HG03439 (cell line): ENCODE results near the gene THSD7B.
"Not testable (repeated sequence)": the region's sequence is repeated elsewhere in the genome, so short reads cannot be mapped to it uniquely, and the experiment has no call there.

ENCODE experiments used
- ATAC-seq: cut with Tn5 transposase; IDR thresholded peaks from one replicate; pipeline ENCODE4 v1.9.1; 2021; ENCODE audit warnings: mild to moderate bottlenecking, moderate library complexity; ENCODE audit not compliant: unreplicated experiment

THSD7B gene

GRCh38 chr2:137023205-137023604 is 257.9 kb downstream of the THSD7B start:
- no peak for ATAC-seq

GRCh38 chr2:137031731-137032130 is 266.4 kb downstream of the THSD7B start:
- ATAC-seq, result no peak

- no peak for ATAC-seq
These were observed 271.3 kb downstream of the THSD7B start for GRCh38 chr2:137036619-137037018.

- no peak for ATAC-seq
These were observed 274.3 kb downstream of the THSD7B start for GRCh38 chr2:137039482-137040152.

GRCh38 chr2:137047369-137047768 is 282.0 kb downstream of the THSD7B start:
- ATAC-seq, result no peak

GRCh38 chr2:137048455-137048854 is 283.1 kb downstream of the THSD7B start:
- ATAC-seq, result no peak

- ATAC-seq, result no peak
These were observed 284.2 kb downstream of the THSD7B start for GRCh38 chr2:137049518-137049917.

GRCh38 chr2:137050949-137051348 is 285.6 kb downstream of the THSD7B start:
- ATAC-seq, result no peak

- no peak for ATAC-seq
These were observed 286.5 kb downstream of the THSD7B start for GRCh38 chr2:137051778-137052398.

GRCh38 chr2:137056704-137057103 is 291.4 kb downstream of the THSD7B start:
- ATAC-seq, result no peak

GRCh38 chr2:137076111-137076765 is 310.9 kb downstream of the THSD7B start:
- not testable (repeated sequence) for ATAC-seq

GRCh38 chr2:137091704-137092103 is 326.4 kb downstream of the THSD7B start:
- ATAC-seq, result no peak

- no peak for ATAC-seq
These were observed 327.8 kb downstream of the THSD7B start for GRCh38 chr2:137093116-137093515.

- no peak for ATAC-seq
These were observed 330.8 kb downstream of the THSD7B start for GRCh38 chr2:137096187-137096586.

GRCh38 chr2:137096693-137097092 is 331.3 kb downstream of the THSD7B start:
- no peak for ATAC-seq

- ATAC-seq, result not testable (repeated sequence)
These were observed 336.5 kb downstream of the THSD7B start for GRCh38 chr2:137101814-137102213.

- no peak for ATAC-seq
These were observed 342.6 kb downstream of the THSD7B start for GRCh38 chr2:137107904-137108303.

- ATAC-seq, result no peak
These were observed 346.6 kb downstream of the THSD7B start for GRCh38 chr2:137111896-137112295.

GRCh38 chr2:137115081-137115794 is 349.9 kb downstream of the THSD7B start:
- ATAC-seq, result no peak

- ATAC-seq, result no peak
These were observed 350.4 kb downstream of the THSD7B start for GRCh38 chr2:137115795-137116089.

- no peak for ATAC-seq
These were observed 352.0 kb downstream of the THSD7B start for GRCh38 chr2:137117385-137117784.

- ATAC-seq, result no peak
These were observed 352.8 kb downstream of the THSD7B start for GRCh38 chr2:137118140-137118539.
